ENCODE measurements around the gene GPR137B.
A peak's percentile ranks its signal among the peaks of the same experiment; 100 is the strongest.
"Not testable (repeated sequence)": the region's sequence is repeated elsewhere in the genome, so short reads cannot be mapped to it uniquely, and the experiment has no call there.

GPR137B gene

DNA sequence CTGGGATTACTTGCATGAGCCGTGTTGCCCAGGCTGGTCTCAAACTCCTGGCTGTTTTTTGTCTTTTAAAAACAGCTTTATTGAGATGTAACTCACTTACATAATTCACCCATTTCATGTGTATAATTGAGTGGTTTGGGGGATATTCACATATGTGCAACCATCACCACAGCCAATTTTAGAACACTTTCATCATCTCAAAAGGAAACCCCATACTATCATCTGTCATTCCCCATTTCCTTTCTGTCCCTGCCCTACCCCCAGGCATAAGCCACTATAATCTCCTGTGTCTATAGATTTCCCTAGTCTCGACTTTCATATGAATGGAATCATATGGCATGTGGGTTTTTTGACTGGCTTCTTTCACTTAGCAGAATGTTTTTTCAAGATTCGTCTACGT lies 43.3 kb downstream of the GPR137B start:
- no peak for TF ChIP-seq Cebpa-rat (IDR thresholded peaks at IDR 0.05)
- Histone ChIP-seq H4K20me1 (no peaks in the 10 kb centered on the region), H3K36me3 (peaks cover 27% of the 10 kb centered on the region), H3K4me1 (peaks cover 8% of the 10 kb centered on the region), H3K4me2 (peak overlapping the region; percentile 52), H3K27me3 (no peaks in the 10 kb centered on the region), H3K9me3 (peaks cover 17% of the 10 kb centered on the region; the same call in 1 of the 2 replicates), H3K9ac (no peak overlapping the region), H3K4me3 (no peak overlapping the region), H3K27ac (no peak overlapping the region)

DNA sequence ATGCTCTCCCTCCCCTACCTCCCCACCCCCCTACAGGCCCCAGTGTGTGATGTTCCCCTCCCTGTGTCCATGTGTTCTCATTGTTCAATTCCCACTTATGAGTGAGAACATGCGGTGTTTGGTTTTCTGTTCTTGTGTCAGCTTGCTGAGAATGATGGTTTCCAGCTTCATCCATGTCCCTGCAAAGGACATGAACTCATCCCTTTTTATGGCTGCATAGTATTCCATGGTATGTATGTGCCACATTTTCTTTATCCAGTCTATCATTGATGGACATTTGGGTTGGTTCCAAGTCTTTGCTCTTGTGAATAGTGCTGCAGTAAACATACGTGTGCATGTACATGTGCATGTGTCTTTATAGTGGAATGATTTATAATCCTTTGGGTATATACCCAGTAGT lies 44.1 kb downstream of the GPR137B start:
- not testable (repeated sequence) for H3K9ac ChIP-seq, H3K4me2 ChIP-seq, H4K20me1 ChIP-seq, H3K4me1 ChIP-seq, H3K27ac ChIP-seq, H3K4me3 ChIP-seq, H3K27me3 ChIP-seq
- Histone ChIP-seq H3K9me3 (peaks cover 17% of the 10 kb centered on the region; the same call in 1 of the 2 replicates), H3K36me3 (peaks cover 22% of the 10 kb centered on the region)

DNA sequence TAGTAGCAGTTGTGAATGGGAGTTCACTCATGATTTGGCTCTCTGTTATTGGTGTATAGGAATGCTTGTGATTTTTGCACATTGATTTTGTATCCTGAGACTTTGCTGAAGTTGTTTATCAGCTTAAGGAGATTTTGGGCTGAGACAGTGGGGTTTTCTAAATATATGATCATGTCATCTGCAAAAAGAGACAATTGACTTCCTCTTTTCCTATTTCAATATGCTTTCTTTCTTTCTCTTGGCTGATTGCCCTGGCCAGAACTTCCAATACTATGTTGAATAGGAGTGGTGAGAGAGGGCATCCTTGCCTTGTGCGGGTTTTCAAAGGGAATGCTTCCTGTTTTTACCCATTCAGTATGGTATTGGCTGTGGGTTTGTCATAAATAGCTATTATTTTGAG lies 45.7 kb downstream of the GPR137B start:
- H3K36me3 ChIP-seq, result peaks cover 28% of the 10 kb centered on the region
- not testable (repeated sequence) for H3K4me1 ChIP-seq, H3K9ac ChIP-seq, H3K4me3 ChIP-seq, H3K27me3 ChIP-seq, H3K27ac ChIP-seq, H3K4me2 ChIP-seq, H4K20me1 ChIP-seq
- H3K9me3 ChIP-seq, result peaks cover 17% of the 10 kb centered on the region

DNA sequence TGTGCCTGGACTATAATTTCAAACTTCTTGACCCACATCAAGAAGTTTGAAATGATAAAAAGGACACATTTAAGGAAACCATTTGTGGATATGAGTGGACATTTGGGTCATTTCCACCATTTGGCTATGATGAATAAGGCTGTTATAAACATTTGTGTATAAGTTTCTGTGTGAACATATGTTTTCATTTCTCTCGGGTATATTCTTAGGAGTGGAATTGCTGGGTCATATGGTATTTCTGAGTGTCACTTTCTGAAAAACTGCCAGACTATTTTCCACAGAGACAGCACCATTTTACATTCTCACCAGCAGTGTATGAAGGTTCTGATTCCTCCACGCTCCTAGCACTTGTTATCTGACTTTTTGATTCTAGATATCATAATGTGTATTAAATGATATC lies 50.8 kb downstream of the GPR137B start:
- Histone ChIP-seq H3K4me1 (no peaks in the 10 kb centered on the region), H3K27ac (no peak overlapping the region), H3K9me3 (peaks cover 40% of the 10 kb centered on the region), H4K20me1 (no peaks in the 10 kb centered on the region), H3K9ac (no peak overlapping the region), H3K4me2 (no peak overlapping the region), H3K36me3 (peaks cover 40% of the 10 kb centered on the region), H3K4me3 (no peak overlapping the region), H3K27me3 (no peaks in the 10 kb centered on the region)
- no peak for TF ChIP-seq Cebpa-rat (IDR thresholded peaks at IDR 0.05)

DNA sequence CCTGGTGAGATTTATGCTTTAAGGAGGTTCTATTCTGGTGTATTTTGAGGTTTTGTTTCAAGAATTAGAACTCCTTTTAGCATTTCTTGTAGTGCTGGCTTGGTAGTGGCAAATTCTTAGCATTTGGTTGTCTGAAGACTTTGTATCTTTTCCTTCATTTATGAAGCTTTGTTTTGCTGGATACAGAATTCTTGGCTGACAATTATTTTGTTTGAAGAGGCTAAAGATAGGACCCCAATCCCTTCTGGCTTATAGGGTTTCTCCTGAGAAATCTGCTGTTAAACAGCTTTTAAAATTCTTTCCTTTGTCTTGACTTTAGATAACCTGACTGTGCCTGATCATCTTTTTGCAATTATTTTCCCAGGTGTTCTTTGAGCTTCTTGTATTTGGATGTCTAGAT lies 58.6 kb downstream of the GPR137B start:
- Histone ChIP-seq H3K4me2 (no peak overlapping the region), H3K27me3 (no peaks in the 10 kb centered on the region), H3K36me3 (peaks cover 61% of the 10 kb centered on the region), H3K9me3 (peaks cover 75% of the 10 kb centered on the region), H3K27ac (no peak overlapping the region), H3K9ac (no peak overlapping the region), H3K4me3 (no peak overlapping the region), H3K4me1 (no peaks in the 10 kb centered on the region), H4K20me1 (no peaks in the 10 kb centered on the region)
- no peak for TF ChIP-seq Cebpa-rat (IDR thresholded peaks at IDR 0.05)

DNA sequence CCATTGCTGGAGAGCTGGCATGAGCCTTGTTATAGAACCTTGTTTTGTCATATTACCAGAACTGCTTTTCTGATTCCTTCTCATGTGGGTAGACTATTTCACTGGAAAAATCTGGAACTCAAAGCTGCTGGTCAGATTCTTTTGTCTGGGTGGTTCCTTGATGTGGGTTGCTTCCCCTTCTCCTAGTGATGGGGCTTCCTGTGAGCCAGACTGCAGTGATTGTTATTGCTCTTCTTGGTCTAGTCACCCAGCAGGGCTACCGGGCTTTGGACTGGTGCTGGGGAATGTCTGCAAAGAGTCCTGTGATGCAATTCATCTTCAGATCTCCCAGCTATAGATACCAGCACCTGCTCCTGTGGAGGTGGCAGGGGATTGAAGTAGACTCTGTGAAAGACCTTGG lies 59.4 kb downstream of the GPR137B start:
- no peak overlapping the region for H3K9ac ChIP-seq
- no peak for TF ChIP-seq Cebpa-rat (IDR thresholded peaks at IDR 0.05)
- no peak overlapping the region for H3K4me3 ChIP-seq
- no peak overlapping the region for H3K4me2 ChIP-seq
- H3K36me3 ChIP-seq, result peaks cover 69% of the 10 kb centered on the region
- H3K27ac ChIP-seq, result no peak overlapping the region
- no peaks in the 10 kb centered on the region for H3K4me1 ChIP-seq
- H3K9me3 ChIP-seq, result peaks cover 66% of the 10 kb centered on the region
- no peaks in the 10 kb centered on the region for H3K27me3 ChIP-seq
- no peaks in the 10 kb centered on the region for H4K20me1 ChIP-seq

DNA sequence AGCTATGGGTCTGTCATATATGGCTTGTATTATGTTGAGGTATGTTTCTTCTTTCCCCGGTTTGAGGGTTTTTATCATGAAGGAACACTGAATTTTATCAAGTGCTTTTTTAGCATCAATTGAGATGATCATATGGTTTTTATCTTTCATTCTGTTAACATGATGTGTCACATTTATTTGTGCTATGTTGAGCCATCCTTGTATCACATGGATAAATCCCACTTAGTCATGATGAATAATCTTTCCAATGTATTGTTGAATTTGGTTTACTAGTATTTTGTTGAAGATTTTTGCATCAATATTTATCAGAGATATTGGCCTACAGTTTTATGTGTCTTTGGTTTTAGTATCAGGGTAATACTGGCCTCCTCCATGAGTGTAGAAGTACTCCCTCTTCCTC lies 61.7 kb downstream of the GPR137B start:
- no peaks in the 10 kb centered on the region for H4K20me1 ChIP-seq
- no peak overlapping the region for H3K4me3 ChIP-seq
- H3K27ac ChIP-seq, result no peak overlapping the region
- H3K4me2 ChIP-seq, result no peak overlapping the region
- peaks cover 49% of the 10 kb centered on the region for H3K9me3 ChIP-seq
- TF ChIP-seq Cebpa-rat (IDR thresholded peaks at IDR 0.05), result no peak
- H3K27me3 ChIP-seq, result no peaks in the 10 kb centered on the region
- H3K4me1 ChIP-seq, result no peaks in the 10 kb centered on the region
- H3K9ac ChIP-seq, result no peak overlapping the region
- H3K36me3 ChIP-seq, result peaks cover 63% of the 10 kb centered on the region

DNA sequence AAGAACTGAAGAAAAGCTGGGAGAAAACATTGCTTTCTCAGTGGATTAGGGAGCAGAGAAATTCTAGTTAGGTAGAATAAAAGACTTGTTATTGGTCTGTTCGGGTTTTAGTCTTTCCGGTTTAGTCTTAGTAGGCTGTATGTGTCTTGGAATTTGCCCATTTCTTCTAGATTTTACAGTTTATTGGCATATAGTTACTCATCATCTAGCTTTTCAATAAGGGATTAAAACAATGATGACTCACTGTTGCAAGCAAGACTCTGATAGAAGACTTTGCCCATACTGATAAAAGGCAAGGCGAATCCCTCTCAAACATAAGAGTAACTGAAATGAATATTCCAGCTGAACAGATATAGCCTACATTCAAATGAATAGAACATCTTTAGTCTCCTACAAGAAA lies 62.3 kb downstream of the GPR137B start:
- H3K4me2 ChIP-seq, result no peak overlapping the region
- no peak for TF ChIP-seq Cebpa-rat (IDR thresholded peaks at IDR 0.05)
- no peak overlapping the region for H3K27ac ChIP-seq
- H3K4me3 ChIP-seq, result no peak overlapping the region
- no peaks in the 10 kb centered on the region for H3K4me1 ChIP-seq
- H3K9ac ChIP-seq, result no peak overlapping the region
- no peaks in the 10 kb centered on the region for H4K20me1 ChIP-seq
- peaks cover 43% of the 10 kb centered on the region for H3K9me3 ChIP-seq
- H3K27me3 ChIP-seq, result no peaks in the 10 kb centered on the region
- peaks cover 67% of the 10 kb centered on the region for H3K36me3 ChIP-seq

DNA sequence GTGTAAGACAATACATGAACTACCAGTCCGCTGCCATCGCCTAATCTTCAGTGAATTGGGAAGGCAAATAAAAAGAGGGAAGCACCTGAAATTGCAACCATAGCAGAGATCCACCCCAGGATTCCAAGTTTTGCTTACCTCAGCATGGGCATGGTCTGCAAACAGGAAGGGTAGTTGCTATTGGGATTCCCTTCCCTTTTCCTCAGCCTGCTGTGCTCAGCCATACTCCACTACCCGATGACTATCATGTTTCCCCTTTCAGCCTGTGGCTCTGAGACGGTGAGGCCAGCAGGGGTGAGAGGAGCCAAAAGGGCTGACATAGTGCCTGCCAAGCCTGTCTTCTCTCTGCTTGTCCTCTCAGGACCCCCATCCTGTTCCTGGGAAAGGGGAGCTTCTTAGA lies 64.2 kb downstream of the GPR137B start:
- Histone ChIP-seq H3K9me3 (peaks cover 24% of the 10 kb centered on the region), H3K9ac (no peak overlapping the region), H3K4me2 (no peak overlapping the region), H3K27ac (no peak overlapping the region), H3K4me3 (no peak overlapping the region), H3K4me1 (no peaks in the 10 kb centered on the region), H3K27me3 (no peaks in the 10 kb centered on the region), H3K36me3 (peaks cover 70% of the 10 kb centered on the region), H4K20me1 (no peaks in the 10 kb centered on the region)
- TF ChIP-seq Cebpa-rat (IDR thresholded peaks at IDR 0.05), result no peak

DNA sequence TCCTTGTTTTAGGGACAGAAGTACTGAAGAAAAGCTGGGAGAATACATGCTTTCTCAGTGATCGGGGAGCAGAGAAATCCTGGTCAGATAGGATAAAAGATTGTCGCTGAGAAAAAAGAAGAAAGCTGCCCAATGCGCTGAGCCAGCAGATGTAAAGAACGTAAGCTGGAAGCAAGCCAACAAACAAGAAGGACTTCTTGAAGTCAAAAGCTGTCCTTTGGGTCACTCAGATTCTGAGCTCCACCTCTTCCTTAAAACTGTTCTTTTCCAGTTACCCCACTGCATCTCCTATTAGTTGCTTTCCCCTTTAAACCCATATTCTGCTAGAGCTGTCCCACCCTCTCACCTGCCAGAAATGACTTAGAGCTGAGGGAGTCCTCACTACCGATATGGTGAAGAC lies 64.8 kb downstream of the GPR137B start:
- H3K4me1 ChIP-seq, result no peaks in the 10 kb centered on the region
- H3K27me3 ChIP-seq, result no peaks in the 10 kb centered on the region
- no peak overlapping the region for H3K27ac ChIP-seq
- TF ChIP-seq Cebpa-rat (IDR thresholded peaks at IDR 0.05), result no peak
- no peak overlapping the region for H3K9ac ChIP-seq
- no peaks in the 10 kb centered on the region for H4K20me1 ChIP-seq
- H3K36me3 ChIP-seq, result peaks cover 70% of the 10 kb centered on the region
- peaks cover 19% of the 10 kb centered on the region for H3K9me3 ChIP-seq
- H3K4me2 ChIP-seq, result no peak overlapping the region
- no peak overlapping the region for H3K4me3 ChIP-seq

DNA sequence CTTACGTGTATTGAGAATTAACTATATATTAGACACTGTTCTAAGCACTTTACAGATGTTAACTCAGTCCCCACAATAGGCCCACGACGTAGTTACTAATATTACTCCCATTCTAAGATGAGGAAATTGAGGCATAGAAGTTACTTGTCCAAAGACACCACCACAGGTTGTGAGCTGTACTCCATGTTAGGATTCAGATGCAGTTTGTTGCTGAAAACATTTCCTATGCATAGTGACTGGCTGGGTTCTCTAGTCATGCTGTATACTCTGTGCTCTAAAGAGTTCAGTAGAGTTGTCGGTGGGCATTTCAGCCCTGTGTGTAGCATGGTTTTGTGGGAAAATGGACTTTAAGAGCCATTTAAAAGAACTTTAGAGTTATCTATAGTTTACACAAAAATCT lies 65.2 kb downstream of the GPR137B start:
- no peaks in the 10 kb centered on the region for H4K20me1 ChIP-seq
- H3K4me1 ChIP-seq, result no peaks in the 10 kb centered on the region
- H3K9me3 ChIP-seq, result peaks cover 14% of the 10 kb centered on the region
- no peaks in the 10 kb centered on the region for H3K27me3 ChIP-seq
- H3K9ac ChIP-seq, result no peak overlapping the region
- H3K4me3 ChIP-seq, result no peak overlapping the region
- H3K27ac ChIP-seq, result no peak overlapping the region
- TF ChIP-seq Cebpa-rat (IDR thresholded peaks at IDR 0.05), result no peak
- no peak overlapping the region for H3K4me2 ChIP-seq
- H3K36me3 ChIP-seq, result peaks cover 70% of the 10 kb centered on the region

Data from BLaER1 (cell line).